ENCODE measurements around the gene PWP1. TPM values are rescaled to one million over a fixed set of nuclear protein-coding genes. Genes with fewer than 3 reads are reported as not detected.

Gene PWP1
- total RNA-seq, 4 donors from 2014 or later: 60.7 to 70.8 (median 69.0) TPM

GRCh38 chr12:107749083-107749482 is 63.5 kb downstream of the PWP1 start:
- TF ChIP-seq CTCF (IDR thresholded peaks at IDR 0.05; ENCODE audit: low read depth): no peak

GRCh38 chr12:107759410-107759809 is 73.8 kb downstream of the PWP1 start:
- no peak for TF ChIP-seq CTCF (IDR thresholded peaks at IDR 0.05; ENCODE audit: low read depth)

GRCh38 chr12:107760207-107760808 is 74.7 kb downstream of the PWP1 start:
- TF ChIP-seq CTCF (IDR thresholded peaks at IDR 0.05; ENCODE audit: low read depth): no peak

GRCh38 chr12:107760809-107761501 is 75.4 kb downstream of the PWP1 start, which contains the start of gene PRDM4:
Gene PRDM4, minus strand, starts transcription at chr12:107761137. Its CDS starts 622 bp downstream, at chr12:107760515.
- no peak for TF ChIP-seq CTCF (IDR thresholded peaks at IDR 0.05; ENCODE audit: low read depth)

- TF ChIP-seq CTCF (IDR thresholded peaks at IDR 0.05; ENCODE audit: low read depth): no peak
Observed at GRCh38 chr12:107761502-107761904, 75.9 kb downstream of the PWP1 start.

Other genes starting within 250 kb of the PWP1 start
- gene PRDM4, start 75.3 kb downstream of the PWP1 start, total RNA-seq: 10 to 100 TPM; 21.7 to 45.7 (median 33.4) TPM
- under 1 TPM in 1 of 4 donors, not detected in 3; 0.17 TPM for gene ASCL4, start 88.9 kb downstream of the PWP1 start, total RNA-seq